Left ventricle myocardium inferior (tissue), 1 donor: Measurements from ENCODE around the gene PTGDR. TPM values are rescaled to one million over a fixed set of nuclear protein-coding genes. Genes with fewer than 3 reads are reported as not detected.

Source experiments
- DNase-seq: peaks from one replicate; pipeline ENCODE4 v3.0.0-alpha.2; 2020
- H3K27ac ChIP-seq: fragments of 200-600 bp; replicated peaks from 2 replicates; pipeline ENCODE4 v1.8.0; 2021
- H3K27me3 ChIP-seq: fragments of 200-600 bp; 2 replicates; pipeline ENCODE4 v1.8.0; 2021; ENCODE audit warnings: low read depth
- H3K36me3 ChIP-seq: fragments of 200-600 bp; 2 replicates; pipeline ENCODE4 v1.8.0; 2021
- H3K4me1 ChIP-seq: fragments of 200-600 bp; 2 replicates; pipeline ENCODE4 v1.8.0; 2021
- H3K4me3 ChIP-seq: fragments of 200-600 bp; 2 replicates; pipeline ENCODE4 v1.8.0; 2021; ENCODE audit warnings: mild to moderate bottlenecking, moderate library complexity
- H3K9me3 ChIP-seq: fragments of 200-600 bp; replicated peaks from 2 replicates; pipeline ENCODE4 v1.8.0; 2021
- intact Hi-C: fragments of 100-400 bp; cut with micrococcal nuclease; formaldehyde crosslinking; loops from one replicate; pipeline ENCODE4 v1.11.0; 2022
- long read RNA-seq: library from polyadenylated mRNA; unstranded; transcript quantifications from one replicate; pipeline ENCODE4 v2.0.0, GENCODE V29; 2021
- total RNA-seq: library from RNA; stranded (reverse); fragmentation: NEBNext Ultra II Directional; extraction: Animal tissue kit (Norgen Biotek cat#: 25700); gene quantifications from one replicate; pipeline ENCODE4 v1.2.1, GENCODE V29; 2021
- TF ChIP-seq, protein P1 (sequence below): fragments of 200-600 bp; IDR thresholded peaks from 2 replicates; pipeline ENCODE4 v1.8.0; 2021; ENCODE audit warnings: antibody characterized with exemption, mild to moderate bottlenecking, borderline replicate concordance
- donor health status: DM: no; HTN: yes; CAD: no; lungs with severe emphysema.

Gene PTGDR, protein sequence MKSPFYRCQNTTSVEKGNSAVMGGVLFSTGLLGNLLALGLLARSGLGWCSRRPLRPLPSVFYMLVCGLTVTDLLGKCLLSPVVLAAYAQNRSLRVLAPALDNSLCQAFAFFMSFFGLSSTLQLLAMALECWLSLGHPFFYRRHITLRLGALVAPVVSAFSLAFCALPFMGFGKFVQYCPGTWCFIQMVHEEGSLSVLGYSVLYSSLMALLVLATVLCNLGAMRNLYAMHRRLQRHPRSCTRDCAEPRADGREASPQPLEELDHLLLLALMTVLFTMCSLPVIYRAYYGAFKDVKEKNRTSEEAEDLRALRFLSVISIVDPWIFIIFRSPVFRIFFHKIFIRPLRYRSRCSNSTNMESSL
- total RNA-seq: 1.3 TPM
- long read RNA-seq, partial matches to known transcripts: 0 of 1 reads
- long read RNA-seq, other reads (novel, unspliced or antisense): 0 of 1 reads

DNA sequence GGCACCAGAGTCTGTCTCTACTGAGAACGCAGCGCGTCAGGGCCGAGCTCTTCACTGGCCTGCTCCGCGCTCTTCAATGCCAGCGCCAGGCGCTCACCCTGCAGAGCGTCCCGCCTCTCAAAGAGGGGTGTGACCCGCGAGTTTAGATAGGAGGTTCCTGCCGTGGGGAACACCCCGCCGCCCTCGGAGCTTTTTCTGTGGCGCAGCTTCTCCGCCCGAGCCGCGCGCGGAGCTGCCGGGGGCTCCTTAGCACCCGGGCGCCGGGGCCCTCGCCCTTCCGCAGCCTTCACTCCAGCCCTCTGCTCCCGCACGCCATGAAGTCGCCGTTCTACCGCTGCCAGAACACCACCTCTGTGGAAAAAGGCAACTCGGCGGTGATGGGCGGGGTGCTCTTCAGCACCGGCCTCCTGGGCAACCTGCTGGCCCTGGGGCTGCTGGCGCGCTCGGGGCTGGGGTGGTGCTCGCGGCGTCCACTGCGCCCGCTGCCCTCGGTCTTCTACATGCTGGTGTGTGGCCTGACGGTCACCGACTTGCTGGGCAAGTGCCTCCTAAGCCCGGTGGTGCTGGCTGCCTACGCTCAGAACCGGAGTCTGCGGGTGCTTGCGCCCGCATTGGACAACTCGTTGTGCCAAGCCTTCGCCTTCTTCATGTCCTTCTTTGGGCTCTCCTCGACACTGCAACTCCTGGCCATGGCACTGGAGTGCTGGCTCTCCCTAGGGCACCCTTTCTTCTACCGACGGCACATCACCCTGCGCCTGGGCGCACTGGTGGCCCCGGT, at the start of gene PTGDR:
TSS of gene PTGDR (plus strand) at position 198 of the 778 bp plus-strand sequence. CDS start at position 315, 117 bp downstream.
- H3K4me3 ChIP-seq: peak within 1 kb of the TSS; percentile 71
- intact Hi-C loops: no loop called here
- H3K36me3 ChIP-seq: no peaks in the 10 kb centered on the region
- TF ChIP-seq, protein P1, sequence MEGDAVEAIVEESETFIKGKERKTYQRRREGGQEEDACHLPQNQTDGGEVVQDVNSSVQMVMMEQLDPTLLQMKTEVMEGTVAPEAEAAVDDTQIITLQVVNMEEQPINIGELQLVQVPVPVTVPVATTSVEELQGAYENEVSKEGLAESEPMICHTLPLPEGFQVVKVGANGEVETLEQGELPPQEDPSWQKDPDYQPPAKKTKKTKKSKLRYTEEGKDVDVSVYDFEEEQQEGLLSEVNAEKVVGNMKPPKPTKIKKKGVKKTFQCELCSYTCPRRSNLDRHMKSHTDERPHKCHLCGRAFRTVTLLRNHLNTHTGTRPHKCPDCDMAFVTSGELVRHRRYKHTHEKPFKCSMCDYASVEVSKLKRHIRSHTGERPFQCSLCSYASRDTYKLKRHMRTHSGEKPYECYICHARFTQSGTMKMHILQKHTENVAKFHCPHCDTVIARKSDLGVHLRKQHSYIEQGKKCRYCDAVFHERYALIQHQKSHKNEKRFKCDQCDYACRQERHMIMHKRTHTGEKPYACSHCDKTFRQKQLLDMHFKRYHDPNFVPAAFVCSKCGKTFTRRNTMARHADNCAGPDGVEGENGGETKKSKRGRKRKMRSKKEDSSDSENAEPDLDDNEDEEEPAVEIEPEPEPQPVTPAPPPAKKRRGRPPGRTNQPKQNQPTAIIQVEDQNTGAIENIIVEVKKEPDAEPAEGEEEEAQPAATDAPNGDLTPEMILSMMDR: no peak
- H3K27me3 ChIP-seq: peaks cover 42% of the 10 kb centered on the region
- no peaks in the 10 kb centered on the region for H3K9me3 ChIP-seq
- H3K4me1 ChIP-seq: peaks cover 42% of the 10 kb centered on the region
- H3K27ac ChIP-seq: peak within 1 kb of the TSS; percentile 80
- peak; percentile 48 for DNase-seq

DNA sequence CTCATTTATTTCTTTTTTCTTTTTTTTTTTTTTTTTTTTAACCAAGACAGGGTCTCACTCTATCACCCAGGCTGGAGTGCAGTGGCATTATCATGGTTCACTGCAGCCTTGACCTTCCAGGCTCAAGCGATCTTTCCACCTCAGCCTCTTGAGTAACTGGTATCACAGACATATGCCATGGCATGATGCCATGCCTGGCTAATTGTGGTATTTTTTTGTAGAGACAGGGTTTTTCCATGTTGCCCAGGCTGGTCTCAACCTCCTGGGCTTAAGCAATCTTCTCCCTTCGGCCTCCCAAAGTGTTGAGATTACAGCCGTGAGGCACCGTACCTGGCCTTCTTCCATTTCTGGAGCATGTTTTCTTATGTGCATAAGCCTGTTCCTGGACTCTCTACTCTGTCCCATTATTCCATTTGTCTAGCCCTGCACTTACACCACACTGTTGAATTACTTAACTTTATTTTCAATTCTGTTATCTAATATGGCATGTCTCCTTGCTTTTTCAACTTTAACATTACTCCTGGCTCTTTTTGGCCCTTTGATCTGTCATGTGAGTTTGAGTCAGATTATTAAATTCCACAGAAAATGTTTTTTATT, 47.9 kb upstream of the PTGDR start:
- Histone ChIP-seq H3K4me3 (no peak overlapping the region), H3K4me1 (no peaks in the 10 kb centered on the region), H3K27me3 (no peaks in the 10 kb centered on the region), H3K36me3 (no peaks in the 10 kb centered on the region), H3K9me3 (no peaks in the 10 kb centered on the region), H3K27ac (no peak overlapping the region)
- intact Hi-C loops: no loop called here
- DNase-seq: no peak
- TF ChIP-seq, protein P1: no peak

- H3K27me3 ChIP-seq: no peaks in the 10 kb centered on the region
- peak overlapping the region; percentile 6 for H3K27ac ChIP-seq
- no peaks in the 10 kb centered on the region for H3K4me1 ChIP-seq
- intact Hi-C loops: no loop called here
- H3K36me3 ChIP-seq: no peaks in the 10 kb centered on the region
- TF ChIP-seq, protein P1: no peak
- H3K4me3 ChIP-seq: peak overlapping the region; percentile 50
- no peak for DNase-seq
- H3K9me3 ChIP-seq: no peaks in the 10 kb centered on the region
These were observed 46.3 kb upstream of the PTGDR start for GRCh38 chr14:52220924-52221811.

DNA sequence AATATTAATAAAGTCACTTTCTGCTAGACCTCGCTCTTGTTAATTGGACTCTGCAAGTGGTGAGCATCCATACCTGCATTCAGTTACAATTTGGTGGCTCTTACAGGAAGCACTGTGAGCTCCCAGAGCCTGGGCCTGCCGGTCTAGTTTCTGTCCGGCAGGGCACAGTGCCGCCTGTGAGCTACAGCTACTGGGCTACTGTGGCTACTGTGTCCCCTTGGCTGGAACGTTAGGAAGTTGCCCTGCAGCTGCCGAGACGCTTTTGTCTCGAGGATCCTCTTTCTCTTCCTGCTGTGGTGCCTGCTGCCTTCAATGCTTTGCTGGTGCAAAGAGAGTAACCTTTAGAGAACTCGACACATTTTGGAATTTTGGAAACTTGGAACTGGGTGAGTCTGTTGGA, 44.6 kb upstream of the PTGDR start:
- Histone ChIP-seq H3K4me1 (no peaks in the 10 kb centered on the region), H3K27me3 (no peaks in the 10 kb centered on the region), H3K9me3 (no peaks in the 10 kb centered on the region), H3K4me3 (no peak overlapping the region), H3K36me3 (no peaks in the 10 kb centered on the region), H3K27ac (no peak overlapping the region)
- intact Hi-C loops: no loop called here
- TF ChIP-seq, protein P1: no peak
- DNase-seq: no peak
